Measurements from ENCODE around the gene KDM4C.

- TF ChIP-seq CTCF (IDR thresholded peaks at IDR 0.05) (no peak), POLR2AphosphoS5 (IDR thresholded peaks at IDR 0.05; ENCODE audit: low read depth, low read length) (no peak), SIN3A (IDR thresholded peaks at IDR 0.05; ENCODE audit: borderline replicate concordance, insufficient read depth, low read depth, low read length) (no peak)
These were observed 113.1 kb downstream of the KDM4C start for GRCh38 chr9:6870650-6871477.
